IMR-90 (cell line): ENCODE results near the gene USP35. TPM values are rescaled to one million over a fixed set of nuclear protein-coding genes. Genes with fewer than 3 reads are reported as not detected.

Source experiments
- ATAC-seq: fragments of 200-7000 bp; cut with Tn5 transposase; 2 replicates; pipeline ENCODE4 v1.9.1; 2020; ENCODE audit warnings: low read depth, mild to moderate bottlenecking, moderate library complexity
- BruUV-seq: library from RNA; stranded (reverse); fragments of 400-500 nt; replicated peaks from 2 replicates; lab custom pipeline; 2021; lab: Mats Ljungman, UMichigan
- CTCF ChIA-PET: fragments of 300-600 bp; formaldehyde crosslinking; extraction: SDS; loops from one replicate; lab custom pipeline; 2021; ENCODE audit warnings: antibody characterized with exemption; lab: Yijun Ruan, JAX
- POLR2A ChIA-PET: fragments of 300-600 bp; sonication (Branson Sonifier 250); formaldehyde crosslinking; loops from one replicate; lab custom pipeline; 2022; ENCODE audit warnings: antibody characterized with exemption; ENCODE audit not compliant: unreplicated experiment; lab: Charles Lee
- DNase-seq: peaks from one replicate; pipeline ENCODE4 v3.0.0; 2013
- H2AFZ ChIP-seq: replicated peaks from 2 replicates; pipeline ENCODE3; 2013; ENCODE audit warnings: low read length, mild to moderate bottlenecking; ENCODE audit not compliant: poor library complexity
- H2AK5ac ChIP-seq: 2 replicates; pipeline ENCODE4 v1.6.1; 2013; ENCODE audit warnings: low read depth, low read length, inconsistent platforms
- H2AK9ac ChIP-seq: replicated peaks from 2 replicates; pipeline ENCODE3; 2013; ENCODE audit warnings: mild to moderate bottlenecking, low read depth, low read length, moderate library complexity; ENCODE audit not compliant: poor library complexity
- H2BK120ac ChIP-seq: 2 replicates; pipeline ENCODE4 v1.6.1; 2013; ENCODE audit warnings: low read depth, low read length, inconsistent platforms
- H2BK15ac ChIP-seq: 3 replicates; pipeline ENCODE4 v1.6.1; 2013; ENCODE audit warnings: low read depth, low read length, inconsistent platforms
- H2BK20ac ChIP-seq: 2 replicates; pipeline ENCODE4 v1.6.1; 2013; ENCODE audit warnings: low read depth, mild to moderate bottlenecking, inconsistent platforms, low read length, moderate library complexity
- H2BK5ac ChIP-seq: 2 replicates; pipeline ENCODE4 v1.6.1; 2013; ENCODE audit warnings: mild to moderate bottlenecking, low read depth, low read length, inconsistent platforms; ENCODE audit not compliant: poor library complexity, severe bottlenecking
- H3K14ac ChIP-seq: replicated peaks from 2 replicates; pipeline ENCODE4 v1.6.1; 2013; ENCODE audit warnings: low read depth, low read length, inconsistent platforms
- H3K18ac ChIP-seq: 2 replicates; pipeline ENCODE4 v1.6.1; 2013; ENCODE audit warnings: low read depth, low read length, control low read depth
- H3K23ac ChIP-seq: 2 replicates; pipeline ENCODE4 v1.6.1; 2013; ENCODE audit warnings: low read depth, low read length, inconsistent platforms
- H3K27ac ChIP-seq: 2 replicates; pipeline ENCODE4 v1.5.1; 2013; ENCODE audit warnings: mild to moderate bottlenecking, control low read depth, low read length; ENCODE audit not compliant: insufficient read depth
- H3K27me3 ChIP-seq: 2 replicates; pipeline ENCODE4 v1.6.1; 2013; ENCODE audit warnings: low read length; ENCODE audit not compliant: control insufficient read depth, insufficient read depth
- H3K36me3 ChIP-seq: 2 replicates; pipeline ENCODE4 v1.6.1; 2013; ENCODE audit warnings: low read length, mixed read lengths; ENCODE audit not compliant: control insufficient read depth, insufficient read depth
- H3K4ac ChIP-seq: 2 replicates; pipeline ENCODE4 v1.6.1; 2013; ENCODE audit warnings: low read depth, low read length, inconsistent platforms
- H3K4me1 ChIP-seq: 2 replicates; pipeline ENCODE4 v1.6.1; 2013; ENCODE audit warnings: low read length, mixed read lengths; ENCODE audit not compliant: control insufficient read depth, insufficient read depth
- H3K4me2 ChIP-seq: 2 replicates; pipeline ENCODE4 v1.6.1; 2013; ENCODE audit warnings: low read depth, mild to moderate bottlenecking, control low read depth, low read length, moderate library complexity
- H3K4me3 ChIP-seq: 2 replicates; pipeline ENCODE4 v1.5.1; 2013; ENCODE audit warnings: low read depth, mild to moderate bottlenecking, control low read depth, low read length, moderate library complexity; ENCODE audit not compliant: insufficient read depth
- H3K56ac ChIP-seq: 2 replicates; pipeline ENCODE4 v1.6.1; 2013; ENCODE audit warnings: low read length, inconsistent platforms; ENCODE audit not compliant: insufficient read depth; ENCODE audit errors: extremely low read depth
- H3K79me1 ChIP-seq, 2 experiments: 2 replicates each; pipeline ENCODE4 v1.6.1; 2013; ENCODE audit warnings: low read length in 2 of 2, inconsistent platforms in 1 of 2, low read depth in 1 of 2
- H3K9ac ChIP-seq: 2 replicates; pipeline ENCODE4 v1.6.1; 2013; ENCODE audit warnings: low read depth, low read length, control low read depth
- H3K9me1 ChIP-seq: 2 replicates; pipeline ENCODE4 v1.6.1; 2013; ENCODE audit warnings: low read length, inconsistent platforms; ENCODE audit not compliant: insufficient read depth
- H3K9me3 ChIP-seq: 2 replicates; pipeline ENCODE4 v1.6.1; 2013; ENCODE audit warnings: low read length; ENCODE audit not compliant: control insufficient read depth, insufficient read depth
- H4K20me1 ChIP-seq: 2 replicates; pipeline ENCODE4 v1.6.1; 2013; ENCODE audit warnings: low read length, inconsistent platforms; ENCODE audit not compliant: insufficient read depth
- H4K5ac ChIP-seq: 2 replicates; pipeline ENCODE4 v1.6.1; 2013; ENCODE audit warnings: mild to moderate bottlenecking, low read depth, low read length, control low read depth
- H4K8ac ChIP-seq, 2 experiments: 2 replicates each; pipeline ENCODE4 v1.6.1; 2013; ENCODE audit warnings: low read depth in 2 of 2, low read length in 2 of 2, control low read depth in 1 of 2, inconsistent platforms in 1 of 2
- H4K91ac ChIP-seq: 2 replicates; pipeline ENCODE4 v1.6.1; 2013; ENCODE audit warnings: low read depth, low read length, inconsistent platforms; ENCODE audit not compliant: insufficient read depth
- FOS ChIP-seq: fragments of 150-350 bp; IDR thresholded peaks from 2 replicates; pipeline ENCODE4 v1.6.1; 2016; ENCODE audit warnings: low read depth, low read length
- MAFK ChIP-seq: IDR thresholded peaks from 2 replicates; pipeline ENCODE4 v1.6.1; 2012; ENCODE audit warnings: low read depth, low read length, improper control_type of control experiment
- MAZ ChIP-seq: IDR thresholded peaks from 2 replicates; pipeline ENCODE4 v1.6.1; 2012; ENCODE audit warnings: low read depth, mild to moderate bottlenecking, low read length, improper control_type of control experiment, moderate library complexity, borderline replicate concordance
- MXI1 ChIP-seq: IDR thresholded peaks from 2 replicates; pipeline ENCODE4 v1.6.1; 2012; ENCODE audit warnings: low read depth, mild to moderate bottlenecking, low read length, moderate library complexity, borderline replicate concordance
- NFE2L2 ChIP-seq: fragments of 150-350 bp; IDR thresholded peaks from 2 replicates; pipeline ENCODE4 v1.6.1; 2016; ENCODE audit warnings: low read depth, mild to moderate bottlenecking, low read length
- RFX5 ChIP-seq: IDR thresholded peaks from 2 replicates; pipeline ENCODE4 v1.8.0; 2012; ENCODE audit warnings: low read depth, mild to moderate bottlenecking, low read length, moderate library complexity
- dilution Hi-C: fragments of 300-500 bp; cut with HindIII; formaldehyde crosslinking; loops from one replicate; pipeline ENCODE4 v1.14.3; 2018; ENCODE audit warnings: low sequenced_read_pairs; ENCODE audit not compliant: unreplicated experiment
- in situ Hi-C: fragments of 300-500 bp; cut with MboI; formaldehyde crosslinking; loops from 3 replicates; pipeline ENCODE4 v1.14.3; 2019; ENCODE audit warnings: low sequenced_read_pairs, inconsistent platforms, mixed read lengths
- intact Hi-C: fragments of 100-400 bp; cut with micrococcal nuclease; formaldehyde crosslinking; loops from 2 replicates; pipeline ENCODE4 v1.10.0; 2022
- polyA plus RNA-seq, 3 experiments: library from polyadenylated mRNA; depleted of rRNA; stranded (reverse); fragments of >200 nt; gene quantifications; 2 replicates each; pipeline ENCODE4 v1.2.3, GENCODE V29; 2012; ENCODE audit warnings: low replicate concordance in 1 of 3
- total RNA-seq: library from RNA; depleted of rRNA; stranded (reverse); fragments of >200 nt; gene quantifications from 2 replicates; pipeline ENCODE4 v1.2.3, GENCODE V29; 2012
- TF ChIP-seq, protein P1 (sequence below): fragments of 150-350 bp; IDR thresholded peaks from 2 replicates; pipeline ENCODE4 v1.6.1; 2016; ENCODE audit warnings: low read depth, mild to moderate bottlenecking, low read length, moderate library complexity, borderline replicate concordance

Gene USP35
- total and polyA plus RNA-seq, 2 of the 4 experiments (the other 2 are of a cell fraction), result 2.7 to 11.3 TPM

DNA sequence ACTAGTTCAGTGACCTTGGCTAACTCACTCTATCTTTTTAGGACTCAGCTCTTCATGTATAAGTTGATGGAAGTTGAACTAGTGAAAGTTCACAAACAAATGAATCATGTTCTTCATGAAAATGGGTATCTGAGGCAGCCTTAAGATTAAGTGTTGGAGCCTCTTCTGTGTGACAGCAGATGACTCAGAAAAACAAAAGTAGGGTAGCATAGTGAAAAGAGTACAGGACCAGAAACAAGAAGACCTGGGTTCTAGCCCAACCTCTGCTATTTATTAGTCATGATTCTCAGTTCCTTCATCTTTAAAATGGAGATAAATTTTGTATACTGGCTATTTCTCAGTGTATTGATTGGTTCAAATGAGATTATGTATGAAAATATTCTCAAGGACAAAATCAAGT, 60.2 kb downstream of the USP35 start:
- ATAC-seq (no peak), DNase-seq (no peak)
- no peak overlapping the region for H2AK5ac ChIP-seq
- no peak overlapping the region for H3K56ac ChIP-seq
- no peak overlapping the region for H4K91ac ChIP-seq
- in situ Hi-C loops, result no loop called here
- no peak overlapping the region for H2AFZ ChIP-seq
- intact Hi-C loops, result no loop called here
- POLR2A ChIA-PET, result no interaction called here
- no peaks in the 10 kb centered on the region for H3K27me3 ChIP-seq
- H2BK5ac ChIP-seq, result no peak overlapping the region
- H3K23ac ChIP-seq, result no peak overlapping the region
- peaks cover 0 to 5% of the 10 kb centered on the region in 2 experiments; a peak in 1 of 4 replicates for H3K79me1 ChIP-seq
- H2BK120ac ChIP-seq, result no peak overlapping the region
- dilution Hi-C loops, result no loop called here
- TF ChIP-seq NFE2L2, result no peak
- TF ChIP-seq MAFK, result no peak
- TF ChIP-seq RFX5, result no peak
- TF ChIP-seq MAZ, result no peak
- TF ChIP-seq MXI1, result no peak
- no peak for TF ChIP-seq FOS
- TF ChIP-seq, protein P1, sequence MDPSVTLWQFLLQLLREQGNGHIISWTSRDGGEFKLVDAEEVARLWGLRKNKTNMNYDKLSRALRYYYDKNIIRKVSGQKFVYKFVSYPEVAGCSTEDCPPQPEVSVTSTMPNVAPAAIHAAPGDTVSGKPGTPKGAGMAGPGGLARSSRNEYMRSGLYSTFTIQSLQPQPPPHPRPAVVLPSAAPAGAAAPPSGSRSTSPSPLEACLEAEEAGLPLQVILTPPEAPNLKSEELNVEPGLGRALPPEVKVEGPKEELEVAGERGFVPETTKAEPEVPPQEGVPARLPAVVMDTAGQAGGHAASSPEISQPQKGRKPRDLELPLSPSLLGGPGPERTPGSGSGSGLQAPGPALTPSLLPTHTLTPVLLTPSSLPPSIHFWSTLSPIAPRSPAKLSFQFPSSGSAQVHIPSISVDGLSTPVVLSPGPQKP, result no peak
- H3K4me3 ChIP-seq, result no peak overlapping the region
- H3K4me2 ChIP-seq, result no peak overlapping the region
- H4K5ac ChIP-seq, result no peak overlapping the region
- no peak overlapping the region for H2AK9ac ChIP-seq
- H3K9ac ChIP-seq, result no peak overlapping the region
- no peak overlapping the region for H2BK20ac ChIP-seq
- H2BK15ac ChIP-seq, result no peak overlapping the region
- peaks cover 6% of the 10 kb centered on the region; the same call in 1 of the 2 replicates for H3K36me3 ChIP-seq
- H3K18ac ChIP-seq, result no peak overlapping the region
- BruUV-seq, result no TSS peak
- no peak overlapping the region for H3K27ac ChIP-seq
- H3K4ac ChIP-seq, result no peak overlapping the region
- H3K14ac ChIP-seq, result no peak overlapping the region
- H3K9me1 ChIP-seq, result peaks cover 4% of the 10 kb centered on the region; the same call in 1 of the 2 replicates
- CTCF ChIA-PET, result no interaction called here
- no peaks in the 10 kb centered on the region; the same call in 1 of the 2 replicates for H3K4me1 ChIP-seq
- H3K9me3 ChIP-seq, result 0 out of 2 replicates have a peak, but pooled peaks cover 2% of the 10 kb centered on the region
- no peak overlapping the region for H4K8ac ChIP-seq
- H4K20me1 ChIP-seq, result no peaks in the 10 kb centered on the region; the same call in 1 of the 2 replicates
